Adrenal gland (tissue), 5 donors: ENCODE measurements around the gene ASH1L.

Source experiments
- CTCF ChIP-seq, 6 experiments: fragments of 450-650 bp in 4 of 6; fragments of 200-600 bp in 2 of 6; sonication (generic) in 1 of 6; IDR thresholded peaks; 1 replicate in 5 of 6; 2 replicates in 1 of 6; pipeline versions ENCODE4 v1.5.1 to v1.8.0; 2016 to 2021; ENCODE audit warnings: antibody characterized with exemption in 6 of 6, mild to moderate bottlenecking in 2 of 6, moderate library complexity in 1 of 6
- POLR2A ChIP-seq, 2 donors: fragments of 450-650 bp; IDR thresholded peaks; one replicate each; pipeline ENCODE4 v1.6.1; 2017; ENCODE audit warnings: antibody characterized with exemption in 2 of 2, mild to moderate bottlenecking in 2 of 2, moderate library complexity in 1 of 2
- donor health status: DM: no; HTN: no; CAD: no.

GRCh38 chr1:155321639-155322503 is 240.7 kb downstream of the ASH1L start:
- TF ChIP-seq CTCF (IDR thresholded peaks at IDR 0.05) (no peak), POLR2A (IDR thresholded peaks at IDR 0.05) (no peak)
